A673 (cell line): ENCODE results near the gene NFATC2. TPM values are rescaled to one million over a fixed set of nuclear protein-coding genes. Genes with fewer than 3 reads are reported as not detected.

ENCODE experiments used
- BruUV-seq: library from RNA; stranded (reverse); fragments of 400-500 nt; replicated peaks from 2 replicates; lab custom pipeline; 2021; lab: Mats Ljungman, UMichigan
- CTCF ChIA-PET: fragments of 300-600 bp; sonication (Branson Sonifier 250); formaldehyde crosslinking; loops from one replicate; lab custom pipeline; 2022; ENCODE audit warnings: antibody characterized with exemption; lab: Charles Lee
- POLR2A ChIA-PET: fragments of 300-600 bp; sonication (Branson Sonifier 250); formaldehyde crosslinking; loops from one replicate; lab custom pipeline; 2022; ENCODE audit warnings: antibody characterized with exemption; ENCODE audit not compliant: low non-redundant PET; lab: Charles Lee
- DNase-seq: peaks from one replicate; pipeline ENCODE4 v3.0.0-alpha.2; 2015; ENCODE audit warnings: low spot score
- H3K27ac ChIP-seq: fragments of 200-600 bp; sonication (generic); 2 replicates; pipeline ENCODE4 v1.5.1; 2016; ENCODE audit warnings: mixed run types, low read depth, mild to moderate bottlenecking, mixed read lengths, antibody characterized with exemption, low read length; ENCODE audit not compliant: poor library complexity, severe bottlenecking
- H3K27me3 ChIP-seq: fragments of 200-600 bp; sonication (generic); replicated peaks from 2 replicates; pipeline ENCODE4 v1.6.1; 2017; ENCODE audit warnings: mixed run types, low read depth, mild to moderate bottlenecking, mixed read lengths, antibody characterized with exemption, low read length; ENCODE audit not compliant: insufficient read depth, poor library complexity
- H3K36me3 ChIP-seq: fragments of 200-600 bp; sonication (generic); 2 replicates; pipeline ENCODE4 v1.6.1; 2016; ENCODE audit warnings: mixed run types, mild to moderate bottlenecking, mixed read lengths, antibody characterized with exemption, low read length; ENCODE audit not compliant: insufficient read depth, poor library complexity, severe bottlenecking
- H3K4me1 ChIP-seq: fragments of 200-600 bp; sonication (generic); 2 replicates; pipeline ENCODE4 v1.6.1; 2017; ENCODE audit warnings: mixed run types, mild to moderate bottlenecking, mixed read lengths, antibody characterized with exemption, low read length; ENCODE audit not compliant: insufficient read depth, poor library complexity, severe bottlenecking
- H3K4me3 ChIP-seq: fragments of 200-600 bp; sonication (generic); 2 replicates; pipeline ENCODE4 v1.5.1; 2016; ENCODE audit warnings: low read depth, mixed run types, mild to moderate bottlenecking, mixed read lengths, low read length; ENCODE audit not compliant: poor library complexity, severe bottlenecking
- H3K9me3 ChIP-seq: fragments of 200-600 bp; sonication (generic); 2 replicates; pipeline ENCODE4 v1.6.1; 2016; ENCODE audit warnings: mixed run types, low read depth, mild to moderate bottlenecking, mixed read lengths, antibody characterized with exemption, low read length; ENCODE audit not compliant: poor library complexity, severe bottlenecking
- EZH2 ChIP-seq: fragments of 200-600 bp; sonication (generic); IDR thresholded peaks from 2 replicates; pipeline ENCODE4 v1.6.1; 2017; ENCODE audit warnings: borderline replicate concordance, low read depth, mild to moderate bottlenecking, mixed read lengths, antibody characterized with exemption, low read length; ENCODE audit not compliant: poor library complexity, severe bottlenecking
- intact Hi-C: fragments of 100-400 bp; cut with micrococcal nuclease; formaldehyde crosslinking; loops from one replicate; pipeline ENCODE4 v1.10.0; 2022; ENCODE audit not compliant: unreplicated experiment
- total RNA-seq: library from RNA; stranded (reverse); gene quantifications from 2 replicates; pipeline ENCODE4 v1.2.3, GENCODE V29; 2021
- TF ChIP-seq, protein P1 (sequence below): fragments of 300-800, 200-600 bp; sonication (generic); conservative IDR thresholded peaks from 2 replicates; pipeline ENCODE4 v1.5.1; 2017; ENCODE audit warnings: low read depth, mild to moderate bottlenecking, antibody characterized with exemption, low read length, moderate library complexity, mixed read lengths

NFATC2 gene
- total RNA-seq, 1 experiment from 2014 or later = 0.64 TPM

DNA sequence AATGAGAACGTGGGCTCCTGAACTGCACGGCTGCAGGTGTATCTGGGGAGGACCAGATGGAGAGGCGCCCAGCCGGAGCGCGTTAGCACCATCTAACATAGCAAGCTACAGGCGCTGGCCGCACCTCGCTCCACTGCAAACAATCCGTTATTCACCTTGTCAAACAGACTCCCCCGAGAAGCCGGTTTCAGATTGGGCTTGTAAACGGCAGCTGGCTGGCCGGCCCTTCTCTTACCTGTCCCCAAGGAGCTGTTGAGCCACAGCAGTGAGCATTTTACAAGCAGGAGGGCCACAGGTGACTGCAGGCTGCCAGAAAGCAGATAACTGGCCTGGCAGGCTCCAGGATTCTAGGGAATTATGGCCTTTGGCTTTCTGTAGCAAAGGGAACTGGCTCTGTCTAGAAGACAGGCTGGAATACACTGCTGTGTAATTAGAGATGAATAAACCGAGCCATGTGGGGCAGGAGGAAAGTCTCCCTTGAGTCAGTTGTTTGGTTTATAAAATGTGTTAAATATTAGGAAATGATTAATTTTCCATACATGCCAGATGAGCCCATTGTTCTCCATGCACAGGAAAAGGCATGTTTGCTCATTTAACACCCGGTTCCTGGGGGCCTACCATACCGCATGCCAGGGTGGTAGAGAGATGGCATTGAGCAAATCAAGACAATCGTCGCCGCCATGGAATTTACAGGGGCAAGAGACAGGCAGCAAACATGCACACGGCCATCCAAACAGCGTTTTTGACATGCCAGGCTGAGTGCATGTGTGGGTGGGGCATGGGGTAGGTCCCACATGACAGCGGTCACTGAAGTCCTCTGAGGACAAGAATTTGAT, 159.3 kb downstream of the NFATC2 start:
- Histone ChIP-seq H3K4me3 (no peak overlapping the region), H3K36me3 (no peaks in the 10 kb centered on the region), H3K27ac (no peak overlapping the region), H3K27me3 (no peaks in the 10 kb centered on the region), H3K9me3 (no peaks in the 10 kb centered on the region), H3K4me1 (peaks cover 7% of the 10 kb centered on the region)
- ChIA-PET POLR2A (no interaction called here), CTCF (no interaction called here)
- intact Hi-C loops = no loop called here
- TF ChIP-seq, protein P1, sequence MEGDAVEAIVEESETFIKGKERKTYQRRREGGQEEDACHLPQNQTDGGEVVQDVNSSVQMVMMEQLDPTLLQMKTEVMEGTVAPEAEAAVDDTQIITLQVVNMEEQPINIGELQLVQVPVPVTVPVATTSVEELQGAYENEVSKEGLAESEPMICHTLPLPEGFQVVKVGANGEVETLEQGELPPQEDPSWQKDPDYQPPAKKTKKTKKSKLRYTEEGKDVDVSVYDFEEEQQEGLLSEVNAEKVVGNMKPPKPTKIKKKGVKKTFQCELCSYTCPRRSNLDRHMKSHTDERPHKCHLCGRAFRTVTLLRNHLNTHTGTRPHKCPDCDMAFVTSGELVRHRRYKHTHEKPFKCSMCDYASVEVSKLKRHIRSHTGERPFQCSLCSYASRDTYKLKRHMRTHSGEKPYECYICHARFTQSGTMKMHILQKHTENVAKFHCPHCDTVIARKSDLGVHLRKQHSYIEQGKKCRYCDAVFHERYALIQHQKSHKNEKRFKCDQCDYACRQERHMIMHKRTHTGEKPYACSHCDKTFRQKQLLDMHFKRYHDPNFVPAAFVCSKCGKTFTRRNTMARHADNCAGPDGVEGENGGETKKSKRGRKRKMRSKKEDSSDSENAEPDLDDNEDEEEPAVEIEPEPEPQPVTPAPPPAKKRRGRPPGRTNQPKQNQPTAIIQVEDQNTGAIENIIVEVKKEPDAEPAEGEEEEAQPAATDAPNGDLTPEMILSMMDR = no peak
- no peak for TF ChIP-seq EZH2
- no peak for DNase-seq
- no TSS peak for BruUV-seq

GRCh38 chr20:51382111-51382985, 160.2 kb downstream of the NFATC2 start:
- no peaks in the 10 kb centered on the region for H3K9me3 ChIP-seq
- no peak for DNase-seq
- no peaks in the 10 kb centered on the region for H3K27me3 ChIP-seq
- BruUV-seq = no TSS peak
- no peak for TF ChIP-seq EZH2
- TF ChIP-seq, protein P1 = no peak
- H3K4me3 ChIP-seq = no peak overlapping the region
- H3K27ac ChIP-seq = no peak overlapping the region
- intact Hi-C loops = no loop called here
- POLR2A ChIA-PET = no interaction called here
- H3K36me3 ChIP-seq = no peaks in the 10 kb centered on the region
- peaks cover 7% of the 10 kb centered on the region for H3K4me1 ChIP-seq
- CTCF ChIA-PET = no interaction called here

DNA sequence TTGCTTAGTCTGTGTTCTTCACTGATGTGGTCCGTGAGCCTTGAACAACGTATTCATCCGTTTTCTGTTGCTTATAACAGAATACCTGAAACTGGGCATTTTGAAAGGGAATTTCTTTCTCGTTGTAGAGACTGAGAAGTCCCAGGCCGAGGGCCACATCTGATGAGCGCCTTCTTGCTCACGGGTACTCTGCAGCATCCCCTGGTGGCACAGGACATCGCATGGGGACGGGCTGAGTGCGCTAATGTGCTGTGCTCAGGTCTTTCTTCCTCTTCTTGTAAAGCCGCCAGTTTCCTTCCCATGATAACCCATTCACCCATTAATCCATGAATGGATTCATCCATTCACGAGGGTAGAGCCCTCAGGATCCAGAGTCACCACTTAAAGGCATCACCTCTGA, 161.0 kb downstream of the NFATC2 start:
- no TSS peak for BruUV-seq
- DNase-seq = no peak
- H3K4me1 ChIP-seq = peaks cover 7% of the 10 kb centered on the region
- H3K27me3 ChIP-seq = no peaks in the 10 kb centered on the region
- TF ChIP-seq, protein P1 = no peak
- intact Hi-C loops = no loop called here
- H3K9me3 ChIP-seq = no peaks in the 10 kb centered on the region
- no peaks in the 10 kb centered on the region for H3K36me3 ChIP-seq
- H3K4me3 ChIP-seq = no peak overlapping the region
- CTCF ChIA-PET = no interaction called here
- H3K27ac ChIP-seq = no peak overlapping the region
- POLR2A ChIA-PET = no interaction called here
